HG03025 (cell line): Measurements from ENCODE around the gene FILIP1.

Source experiments
- ATAC-seq: cut with Tn5 transposase; IDR thresholded peaks from one replicate; pipeline ENCODE4 v1.9.1; 2021; ENCODE audit warnings: mild to moderate bottlenecking, moderate library complexity; ENCODE audit not compliant: unreplicated experiment, low FRiP score

Gene FILIP1

DNA sequence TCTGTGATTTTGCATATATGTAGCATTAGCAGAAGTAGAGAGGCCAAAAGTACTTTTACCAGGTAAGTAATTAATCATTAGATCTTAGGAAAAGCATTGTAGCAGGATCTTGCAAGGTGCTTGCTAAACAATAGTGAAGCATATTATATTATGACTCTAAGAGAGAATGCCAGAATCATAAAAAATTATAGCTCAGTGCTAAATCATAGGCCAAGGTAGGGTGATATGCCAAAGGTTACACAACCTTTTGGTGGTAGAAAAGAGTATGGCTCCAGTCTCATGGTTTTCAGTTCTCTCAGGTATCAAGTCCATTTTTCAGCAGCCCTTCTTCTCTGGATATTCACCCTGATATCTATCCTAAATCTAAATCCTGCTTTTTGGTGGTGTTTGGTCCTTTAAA is 192.1 kb downstream of the FILIP1 start:
- ATAC-seq: no peak

DNA sequence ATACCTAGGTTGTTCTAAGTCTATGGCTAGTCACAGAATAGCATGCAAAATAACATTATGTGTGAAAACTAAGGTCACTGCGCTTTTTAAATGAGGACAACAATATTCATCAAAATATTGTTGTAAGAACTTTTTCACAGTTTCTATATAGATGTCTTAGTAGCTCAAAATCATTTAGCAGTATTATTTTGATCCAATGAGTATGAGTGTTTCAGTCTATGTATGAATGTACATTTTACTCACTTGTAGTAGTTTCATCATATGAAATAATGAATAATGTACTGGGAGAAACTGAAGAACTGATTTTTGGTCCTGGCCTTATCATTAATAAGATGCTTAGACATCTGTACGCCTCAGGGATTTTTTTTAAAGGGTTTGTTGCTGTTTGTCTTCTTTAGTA is 192.5 kb downstream of the FILIP1 start:
- ATAC-seq: no peak

DNA sequence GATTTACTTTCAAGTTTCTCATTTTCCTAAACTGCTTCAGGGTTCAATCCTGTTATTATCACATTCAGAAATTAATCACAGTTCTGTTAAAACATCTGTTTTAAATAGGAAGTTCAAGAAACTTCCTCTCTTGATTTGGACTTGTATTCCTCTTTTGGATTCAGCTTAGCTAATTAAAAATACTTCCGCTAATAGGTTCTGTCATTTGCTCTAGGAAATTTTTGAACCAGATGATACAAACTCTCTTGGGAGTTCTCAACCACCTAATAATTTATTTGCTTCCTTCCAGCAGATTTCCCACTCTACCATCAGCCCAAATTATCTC is 193.1 kb downstream of the FILIP1 start:
- no peak for ATAC-seq

DNA sequence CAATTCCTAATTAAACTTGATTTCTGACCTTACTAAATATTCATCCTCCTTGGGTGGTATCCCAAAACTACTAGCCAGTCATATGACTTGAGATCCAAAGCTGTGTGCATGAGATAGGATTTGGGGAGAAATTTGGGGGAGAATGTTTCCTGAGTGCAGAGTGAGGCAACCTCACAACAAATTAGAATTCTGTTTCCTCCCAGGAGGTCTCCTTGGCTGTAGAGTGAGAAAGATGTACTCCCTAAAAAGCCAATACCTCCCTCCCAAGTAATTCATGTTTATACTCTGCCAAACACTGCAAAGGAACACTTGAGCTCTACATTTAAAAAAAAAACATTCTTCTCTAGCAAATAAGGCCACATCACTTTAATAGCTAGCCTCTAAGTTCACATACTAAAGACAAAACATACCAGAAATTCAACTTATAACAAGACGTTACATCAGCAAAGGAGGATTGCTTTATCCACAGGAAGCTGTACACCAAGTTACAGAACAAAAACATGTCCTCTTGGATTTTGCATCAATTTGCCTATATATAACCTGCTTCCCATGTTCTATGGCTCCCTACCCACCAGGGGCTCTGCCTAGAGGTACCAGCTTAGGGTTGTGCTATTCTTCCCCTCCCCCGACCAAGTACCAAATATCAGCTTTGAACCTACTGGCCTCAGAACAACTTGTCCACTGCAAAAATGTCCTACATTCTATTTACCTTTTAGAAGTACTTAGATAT is 193.6 kb downstream of the FILIP1 start:
- no peak for ATAC-seq

DNA sequence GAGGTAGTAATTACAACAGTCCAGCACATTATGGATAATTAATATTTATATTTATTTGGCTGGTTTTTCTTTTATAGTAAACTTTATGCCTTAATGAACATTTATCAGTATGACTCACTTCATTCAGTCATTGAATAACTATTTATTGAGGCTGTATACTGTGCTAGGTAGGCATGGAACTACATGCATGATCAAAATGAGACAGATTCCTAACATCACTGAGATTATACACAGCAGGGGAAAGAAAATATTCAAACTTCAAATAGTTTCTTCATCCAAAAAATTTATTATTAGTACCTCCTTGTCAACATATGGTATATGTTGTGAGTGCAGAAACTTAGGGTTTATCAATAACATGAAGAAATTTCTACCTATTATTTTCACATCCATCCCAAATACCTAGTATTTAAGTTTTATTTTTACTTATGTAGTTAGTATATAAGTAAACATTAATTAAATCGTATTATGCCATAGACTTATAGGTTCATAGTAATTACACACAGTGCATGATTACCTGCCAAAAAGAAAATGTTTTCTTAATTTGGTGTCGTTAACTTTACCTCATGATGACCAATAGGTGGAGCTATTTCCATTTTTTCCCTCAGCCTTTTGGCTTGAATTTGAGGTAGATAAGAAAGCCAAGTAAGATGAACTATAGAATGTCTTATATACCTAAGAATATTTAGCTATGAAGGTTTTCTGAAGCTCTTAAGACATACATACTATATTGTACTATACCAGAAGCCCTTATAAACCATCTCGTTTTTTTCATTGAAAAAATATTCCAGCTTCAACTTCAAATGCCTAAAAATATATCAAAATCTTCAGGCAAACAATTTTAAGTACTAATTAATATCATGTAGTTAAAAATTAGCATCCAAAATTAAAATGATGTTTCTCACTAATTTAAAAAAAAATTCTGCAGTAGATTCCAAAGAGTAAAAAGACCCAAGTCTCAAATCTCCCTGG is 196.5 kb downstream of the FILIP1 start:
- peak; percentile 66 for ATAC-seq

DNA sequence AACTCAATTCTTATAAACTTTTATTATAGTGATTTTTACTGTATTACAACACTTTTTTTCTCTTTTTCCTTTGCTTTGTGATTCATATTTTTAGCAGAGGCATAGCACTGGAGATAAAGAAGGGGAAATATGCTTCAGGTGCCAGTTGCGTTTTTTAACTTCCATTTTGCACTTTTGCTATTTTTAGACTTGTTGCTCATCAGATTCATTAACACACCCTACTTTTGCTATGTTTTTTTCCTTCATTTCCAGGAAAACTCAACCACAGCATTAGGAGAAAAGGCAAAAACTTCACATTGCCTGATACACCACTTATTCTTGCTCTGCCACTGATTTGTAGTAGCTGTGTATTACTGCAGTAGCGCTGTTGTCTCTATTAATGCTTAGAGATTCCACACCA is 201.0 kb downstream of the FILIP1 start:
- no peak for ATAC-seq

DNA sequence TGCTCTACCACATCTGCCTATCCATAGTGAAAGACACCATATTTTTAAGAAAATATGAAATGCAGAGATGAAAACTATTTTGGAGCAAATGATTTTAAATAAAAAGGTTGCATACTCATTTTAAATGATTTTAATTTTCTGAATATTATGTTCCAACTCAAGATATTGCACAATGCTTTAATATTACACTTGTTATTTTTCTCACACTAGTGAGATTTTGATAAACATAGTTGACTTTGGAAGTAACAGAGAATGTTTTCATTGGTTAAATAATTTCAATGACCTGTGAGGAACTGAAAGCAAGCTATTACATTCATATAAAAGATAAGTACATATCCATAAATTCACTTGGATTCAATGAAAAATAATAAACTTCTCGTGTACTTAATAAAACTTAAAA is 201.9 kb downstream of the FILIP1 start:
- no peak for ATAC-seq

DNA sequence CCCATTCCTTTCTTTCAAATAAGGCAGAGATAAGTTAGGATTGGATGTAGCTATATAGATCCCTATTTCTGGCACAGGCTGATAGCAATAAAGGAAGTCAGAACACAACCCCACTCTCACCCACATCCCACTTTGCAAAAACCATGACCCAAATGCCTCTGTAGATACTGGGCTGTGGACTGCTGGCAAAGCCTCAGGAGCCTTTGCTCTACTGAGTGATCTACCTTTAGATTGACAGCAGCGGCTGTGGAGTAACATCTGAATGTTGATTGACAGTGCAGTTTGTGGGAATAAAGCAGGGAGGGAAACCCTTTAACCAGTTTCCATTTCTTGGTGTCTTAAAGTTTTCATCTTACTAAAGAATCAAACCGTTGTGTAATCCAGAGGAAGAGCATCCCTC is 202.3 kb downstream of the FILIP1 start:
- no peak for ATAC-seq

DNA sequence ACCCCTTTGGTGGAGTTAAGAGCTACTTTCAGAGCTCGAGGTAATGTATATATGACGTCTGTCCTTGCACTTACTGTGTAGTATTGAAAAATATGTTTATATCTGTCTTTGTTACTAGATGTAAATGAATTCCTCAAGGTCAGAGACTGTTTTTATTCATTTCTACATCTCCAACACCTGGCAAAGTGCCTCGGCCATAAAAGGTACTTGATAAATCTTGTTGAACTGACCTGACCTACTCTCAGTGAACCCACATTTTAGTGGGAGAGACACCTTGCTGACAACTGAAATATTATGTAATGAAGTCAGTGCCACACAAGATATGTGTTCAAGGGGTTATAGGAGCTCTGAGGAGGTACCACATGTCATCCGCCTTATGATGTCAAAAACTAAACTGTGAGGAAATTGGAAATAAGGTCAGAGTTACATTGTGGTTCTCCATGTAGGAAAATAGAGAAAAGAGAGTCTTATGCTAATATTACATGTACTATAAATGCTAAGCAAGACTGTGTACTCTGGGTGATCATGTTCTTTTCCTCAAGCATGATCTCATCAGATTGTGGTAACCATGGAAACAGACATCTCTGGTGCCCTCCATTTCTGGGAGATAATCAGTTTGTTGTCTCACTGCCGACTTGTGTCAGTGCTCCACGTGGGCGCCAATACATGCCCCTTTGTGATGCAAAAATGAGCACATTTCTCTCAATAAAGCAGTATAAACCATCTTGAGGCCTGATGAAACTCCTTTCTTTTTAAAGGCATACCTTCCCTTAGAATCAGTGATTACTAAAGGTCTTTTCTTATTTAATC is 203.3 kb downstream of the FILIP1 start:
- no peak for ATAC-seq

DNA sequence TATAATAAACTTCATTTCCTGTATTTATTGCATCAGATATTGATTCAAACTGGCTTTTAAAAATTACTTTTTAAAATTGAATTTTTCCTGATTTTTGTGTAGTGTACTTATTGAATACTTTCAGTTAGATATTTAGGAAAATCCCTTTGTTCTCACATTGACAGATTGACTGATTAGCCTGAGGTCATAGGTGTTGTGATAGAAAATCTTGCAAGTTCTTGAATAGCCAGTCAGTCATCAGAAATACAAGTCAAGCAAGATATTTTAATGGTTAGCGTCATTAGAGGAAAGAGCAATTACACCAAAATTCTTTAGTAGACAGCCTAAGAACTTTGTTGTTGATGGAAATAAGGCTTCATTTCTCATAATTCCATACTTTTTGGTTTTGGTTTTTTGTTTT is 205.6 kb downstream of the FILIP1 start:
- no peak for ATAC-seq

DNA sequence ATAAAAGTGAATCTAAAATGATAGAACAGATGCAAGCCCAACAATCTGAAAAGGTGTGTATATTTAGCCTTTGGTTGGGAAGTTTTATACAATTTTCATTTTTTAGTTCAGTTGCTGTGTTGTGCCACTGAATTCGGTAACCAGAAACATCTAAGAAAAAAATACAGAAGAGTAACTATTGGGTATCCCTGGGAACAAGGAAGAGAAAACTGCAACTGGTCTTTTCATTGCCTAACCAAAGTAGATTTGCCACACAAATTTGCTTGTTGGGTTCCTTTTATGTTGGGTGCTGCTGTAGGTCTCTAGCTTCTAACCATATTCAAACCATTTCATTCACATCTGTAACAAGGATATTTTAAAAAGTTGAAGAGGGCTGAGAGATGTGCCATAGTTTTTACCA is 206.2 kb downstream of the FILIP1 start:
- ATAC-seq: no peak

DNA sequence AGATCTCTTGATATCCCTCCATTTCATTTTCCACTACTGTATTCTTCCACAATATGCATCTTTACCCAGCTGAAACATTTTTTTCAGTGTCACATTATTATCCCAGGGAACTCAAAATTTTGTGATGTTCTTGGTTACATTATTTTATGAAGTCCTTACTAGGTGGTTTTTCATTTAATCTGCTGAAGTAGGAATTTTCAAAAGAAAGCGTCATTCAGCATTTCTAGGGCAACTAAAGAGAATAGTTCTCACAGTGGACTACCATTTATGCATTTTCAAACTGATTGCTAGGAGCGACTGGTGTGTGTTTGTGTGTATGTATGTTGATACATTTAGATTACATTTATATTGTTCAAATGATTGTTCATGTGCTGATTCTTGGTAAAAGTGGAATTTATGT is 206.6 kb downstream of the FILIP1 start:
- no peak for ATAC-seq

DNA sequence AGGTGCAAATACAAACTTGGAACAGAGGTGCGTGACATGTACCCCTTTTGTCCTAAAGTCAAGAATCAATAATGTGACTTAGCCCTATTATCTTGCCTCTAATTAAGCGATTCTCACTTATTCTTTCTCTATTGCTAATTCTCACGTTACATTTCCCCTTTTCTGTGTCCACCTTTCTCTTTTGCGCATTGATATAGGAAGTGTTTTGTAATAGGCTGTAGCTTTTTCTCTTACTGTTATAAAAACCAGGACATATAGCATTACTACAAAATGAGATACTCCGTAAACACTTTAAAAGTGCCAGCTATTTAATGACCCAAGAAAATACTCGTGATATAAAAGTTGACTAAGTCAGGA is 208.3 kb downstream of the FILIP1 start:
- ATAC-seq: no peak

DNA sequence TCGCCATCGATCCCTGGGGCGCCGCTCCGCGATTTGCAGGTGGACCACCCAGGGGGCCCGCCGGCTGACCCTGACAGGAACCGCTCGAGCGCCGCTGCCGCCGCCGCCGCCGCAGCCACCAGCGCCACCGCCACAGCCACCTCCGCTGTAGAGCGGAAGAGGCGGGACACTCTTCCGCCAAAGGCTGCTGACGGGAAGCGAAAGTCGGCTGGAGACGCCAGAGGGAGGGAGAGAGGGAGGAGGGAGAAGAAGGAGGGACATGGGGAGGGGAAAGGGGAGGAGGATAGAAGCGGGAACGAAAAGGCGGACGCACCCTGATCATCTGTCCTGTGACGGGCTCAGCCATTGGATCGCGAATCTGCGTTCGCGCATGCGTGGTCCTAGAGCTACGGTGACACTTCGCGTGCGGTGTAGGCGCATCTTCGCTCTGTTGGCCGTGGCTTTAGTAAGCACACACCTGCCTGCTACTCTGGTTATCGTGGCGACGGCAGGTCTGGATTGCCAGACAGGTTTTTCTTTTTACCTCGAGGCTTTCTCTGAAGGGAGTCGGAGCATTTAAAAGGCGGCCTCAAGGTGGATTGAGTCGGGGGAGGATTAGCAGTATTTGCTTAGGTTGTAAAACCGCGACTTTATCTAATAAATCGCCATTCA is 208.8 kb downstream of the FILIP1 start, which contains the start of gene TMEM30A:
Gene TMEM30A, minus strand, starts transcription at position 161 of the 651 bp plus-strand sequence. Its CDS starts 154 bp downstream, at position 7.
- ATAC-seq: peak; percentile 90

DNA sequence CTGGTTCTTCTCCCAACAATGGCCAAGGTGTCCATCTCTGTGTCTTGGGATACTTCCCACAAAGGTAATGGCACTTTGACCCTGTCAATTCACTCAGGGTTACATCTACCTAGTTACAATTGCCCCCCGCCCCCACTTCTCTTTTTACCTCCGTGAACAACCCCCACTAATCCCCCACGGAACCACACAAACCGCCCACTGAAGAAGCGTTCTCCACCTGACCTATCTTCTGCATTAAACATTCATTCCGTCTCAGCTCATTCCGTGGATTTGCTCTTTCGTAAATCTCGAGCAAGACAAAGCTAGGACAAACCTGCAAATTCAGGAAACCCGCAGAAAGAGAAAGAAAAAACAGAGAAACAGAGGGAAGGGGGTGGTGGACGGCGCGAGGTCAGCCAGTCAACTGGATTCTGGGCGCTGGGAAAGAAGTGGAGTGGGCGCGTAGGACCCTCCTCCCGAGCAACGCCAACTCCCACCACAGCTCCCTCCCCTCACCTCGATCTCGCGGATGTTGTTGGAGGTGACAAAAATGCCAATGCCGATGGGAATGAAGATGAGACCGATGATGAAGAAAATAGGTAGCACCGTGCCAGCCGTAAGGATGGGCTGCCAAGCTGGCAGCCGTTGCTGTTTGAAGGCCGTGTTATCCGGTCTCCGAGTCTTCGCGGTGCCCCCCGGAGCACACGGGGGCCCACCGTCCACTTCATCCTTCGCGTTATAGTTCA is 209.5 kb downstream of the FILIP1 start:
- ATAC-seq: peak; percentile 3

DNA sequence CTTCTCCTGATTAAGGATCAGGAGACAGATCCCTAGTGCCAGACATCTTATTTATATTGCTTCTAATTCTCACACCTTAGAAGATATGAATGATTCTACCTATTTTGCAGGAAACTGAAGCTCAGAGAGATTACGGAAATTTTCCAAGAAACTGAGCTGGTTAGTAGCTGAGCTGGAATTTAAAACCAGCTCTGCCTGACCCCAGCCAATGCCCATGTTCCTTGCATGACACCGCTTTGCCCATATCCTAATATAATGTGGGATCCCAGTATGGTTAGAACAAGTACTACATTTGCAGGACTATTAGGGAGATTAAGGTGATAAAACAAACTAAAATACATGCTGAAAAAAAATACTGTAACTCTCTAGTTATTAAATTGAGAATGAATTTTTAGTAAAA is 210.9 kb downstream of the FILIP1 start:
- no peak for ATAC-seq

DNA sequence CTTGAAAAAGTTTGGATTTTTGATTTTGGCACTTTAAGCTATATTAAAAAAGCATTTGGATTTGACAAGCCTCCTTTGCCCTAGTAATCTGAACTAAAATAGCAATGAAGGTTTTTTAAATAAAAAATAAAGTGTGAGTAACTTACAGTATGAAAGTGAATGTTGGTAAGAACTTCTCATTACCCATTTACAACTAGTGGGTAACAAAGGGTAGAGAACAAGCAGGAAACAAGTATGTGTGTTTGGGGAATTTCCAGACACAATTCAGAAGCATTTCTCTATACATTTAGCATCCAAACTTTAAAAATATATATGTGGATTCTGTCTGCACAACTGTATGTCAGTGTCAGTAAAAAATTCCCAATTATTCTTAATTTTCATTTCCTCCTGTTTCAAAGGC is 211.9 kb downstream of the FILIP1 start:
- no peak for ATAC-seq

DNA sequence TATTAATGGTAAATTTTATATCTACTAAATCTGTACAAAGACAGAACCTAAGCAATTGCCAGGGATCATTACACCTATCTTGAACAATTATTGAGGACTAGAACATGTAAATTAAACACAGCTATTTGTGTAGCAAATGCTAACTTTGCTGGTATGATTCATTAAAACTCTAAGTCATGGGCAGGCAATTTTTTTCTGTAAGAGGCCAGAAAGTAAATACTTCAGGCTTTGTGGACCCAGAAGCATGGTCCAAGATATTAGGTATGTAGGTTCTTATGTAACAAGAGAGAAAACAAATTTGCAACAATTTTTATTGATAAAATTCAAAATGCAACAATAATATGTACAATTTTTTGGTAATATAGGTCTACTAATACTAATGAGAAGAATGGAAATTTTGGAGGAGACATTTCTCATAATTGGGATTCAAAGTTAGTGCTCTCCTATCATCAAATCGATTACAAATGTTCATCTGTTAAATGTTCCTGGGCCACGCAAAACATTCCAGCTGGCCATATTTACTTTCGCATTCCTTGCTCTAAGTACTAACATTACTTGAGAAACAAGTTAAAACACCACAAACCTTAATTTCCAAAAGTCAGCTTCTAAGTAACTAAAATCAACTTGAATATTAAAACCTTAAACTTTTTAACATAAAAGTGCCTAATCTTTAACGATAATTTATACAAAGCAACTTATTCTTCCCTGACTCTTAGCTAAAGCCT is 213.3 kb downstream of the FILIP1 start:
- no peak for ATAC-seq

DNA sequence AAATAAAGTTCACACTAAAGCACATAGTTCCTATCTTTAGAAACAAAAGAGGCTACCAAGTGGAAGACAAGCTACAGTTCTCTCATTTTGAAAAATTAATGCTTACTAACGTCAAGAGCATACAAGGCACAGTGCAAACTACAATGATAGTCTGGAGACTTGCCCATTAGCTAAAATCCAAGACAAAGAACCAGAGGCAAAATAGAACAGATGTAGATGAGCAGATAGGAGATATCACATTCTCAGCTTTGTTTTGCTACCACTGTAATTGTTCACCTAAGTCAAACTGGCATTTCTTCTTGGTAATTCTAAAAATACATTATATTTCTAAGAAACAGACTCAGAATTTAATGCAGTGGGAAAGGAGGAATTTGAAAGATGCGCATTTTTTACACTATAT is 214.2 kb downstream of the FILIP1 start:
- no peak for ATAC-seq
